ENCODE results near the gene CEP83.
A peak's percentile ranks its signal among the peaks of the same experiment; 100 is the strongest.

CEP83 gene

DNA sequence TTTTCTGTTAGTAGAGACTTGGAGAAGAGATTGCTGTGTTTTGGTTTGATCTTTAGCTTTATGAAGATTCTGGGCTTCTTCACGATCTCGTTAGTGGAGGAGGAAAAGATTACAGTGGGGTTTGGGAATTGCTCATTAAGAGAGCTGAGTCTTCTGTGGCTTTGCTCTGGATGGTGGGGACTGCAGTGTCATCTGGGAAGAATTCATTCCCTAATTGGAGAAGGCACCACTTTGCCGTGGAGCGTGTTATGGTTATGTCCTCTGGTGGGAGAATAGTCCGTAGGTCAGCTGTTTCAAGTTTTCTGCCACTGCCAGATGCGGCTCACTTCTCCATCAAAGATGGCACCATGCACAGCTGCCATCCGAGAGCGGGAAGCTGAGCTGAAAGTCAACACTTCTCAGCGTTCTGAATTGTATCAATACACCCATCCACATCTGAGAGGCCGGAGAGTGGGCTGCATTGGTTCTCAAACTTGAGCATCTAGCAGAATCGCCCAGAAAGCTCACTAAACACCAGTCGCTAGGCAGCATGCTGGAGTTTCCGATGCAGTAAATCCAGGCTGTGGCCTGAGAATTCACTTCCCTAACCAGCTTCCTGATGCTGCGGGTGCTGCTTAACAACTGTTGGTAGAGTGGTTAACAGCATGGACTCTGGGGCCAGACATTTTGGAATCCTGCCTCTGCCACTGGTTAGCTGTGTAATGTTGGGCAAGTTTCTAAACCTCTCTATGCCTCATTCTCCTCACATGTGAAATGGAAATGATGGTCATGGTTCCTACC, 193.5 kb downstream of the CEP83 start:
- DNase-seq: peak; percentile 62

DNA sequence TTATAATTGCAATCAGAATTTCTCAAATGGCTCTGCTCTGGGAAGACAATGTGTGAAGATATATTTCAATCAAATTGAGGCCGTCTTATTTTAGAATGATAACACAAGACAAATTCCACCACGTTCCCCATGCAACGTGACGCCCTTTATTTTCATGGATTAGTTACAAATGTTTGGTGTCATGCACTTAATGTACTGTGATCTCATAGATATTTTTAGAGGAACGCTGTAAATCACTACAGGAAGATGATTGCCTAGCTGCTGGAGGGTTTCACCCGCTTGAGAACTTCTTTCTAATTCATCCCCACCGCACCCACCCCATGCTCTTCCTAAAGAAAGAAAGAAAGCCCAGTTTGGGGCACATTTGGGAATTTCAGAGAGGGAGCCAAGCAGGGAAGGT, 194.1 kb downstream of the CEP83 start:
- DNase-seq: no peak

DNA sequence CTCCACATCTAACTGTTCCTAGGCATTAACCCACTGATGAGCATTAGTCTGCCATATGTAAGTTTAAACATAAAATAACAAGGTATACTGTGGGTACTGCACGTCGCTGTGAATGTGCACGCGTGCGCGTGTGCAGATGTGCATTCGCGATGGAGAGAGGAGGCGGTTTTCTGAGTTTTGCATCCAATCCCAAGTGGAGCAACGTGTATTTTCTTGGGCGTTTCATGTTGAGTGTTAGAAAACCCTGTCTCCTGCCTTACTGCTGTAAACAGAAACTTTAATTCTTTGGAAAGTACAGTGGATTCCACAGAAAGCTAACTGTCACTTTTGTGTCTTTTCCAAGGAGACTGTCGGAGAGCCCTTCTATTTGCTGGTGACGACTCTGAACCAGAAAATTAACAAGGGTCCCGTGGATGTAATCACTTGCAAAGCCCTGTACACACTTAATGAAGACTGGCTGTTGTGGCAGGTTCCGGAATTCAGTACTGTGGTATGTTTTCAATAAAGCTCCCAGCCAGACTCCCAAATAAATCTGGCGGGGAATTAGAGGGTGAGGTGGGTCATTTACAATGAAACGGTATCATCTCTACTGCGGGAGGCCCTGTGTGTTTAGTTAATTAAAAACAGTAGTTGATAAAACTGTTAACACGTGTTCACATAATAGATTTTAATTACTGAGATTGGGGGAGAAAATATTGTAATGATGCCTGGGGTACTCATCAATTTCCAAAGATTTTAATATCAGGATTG, 194.8 kb downstream of the CEP83 start:
- no peak for DNase-seq

DNA sequence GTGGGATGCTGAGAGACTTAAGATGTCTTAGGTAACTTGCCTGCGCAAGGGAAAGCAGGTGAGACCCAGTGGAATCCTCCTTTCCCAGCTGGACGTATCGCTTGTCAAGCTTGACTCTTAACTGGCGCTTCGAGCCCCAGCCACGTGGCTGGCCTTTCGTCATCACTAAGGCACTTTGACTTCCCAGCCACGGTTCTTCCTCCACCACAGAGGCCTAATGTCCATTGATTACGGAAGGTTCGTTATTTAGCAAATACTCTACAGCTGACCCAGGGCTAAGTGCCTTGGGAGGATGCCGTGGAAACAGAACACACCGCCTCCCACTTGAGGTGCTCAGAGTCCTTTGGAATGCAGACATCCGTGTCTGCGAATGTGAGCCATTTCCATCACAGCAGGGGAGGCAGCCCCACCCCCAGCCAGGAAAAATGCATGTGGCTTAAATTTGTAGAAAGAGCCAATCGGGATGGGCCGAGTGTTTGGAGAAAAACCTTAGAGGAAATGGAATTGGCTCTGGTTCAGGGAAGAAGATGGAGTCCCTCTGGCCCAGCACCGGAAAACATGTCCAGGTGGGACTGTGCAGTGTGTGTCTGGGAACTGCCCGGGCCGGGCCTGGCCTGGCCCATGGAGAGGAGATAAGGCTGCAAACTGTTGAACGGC, 195.6 kb downstream of the CEP83 start:
- DNase-seq: peak; percentile 39

DNA sequence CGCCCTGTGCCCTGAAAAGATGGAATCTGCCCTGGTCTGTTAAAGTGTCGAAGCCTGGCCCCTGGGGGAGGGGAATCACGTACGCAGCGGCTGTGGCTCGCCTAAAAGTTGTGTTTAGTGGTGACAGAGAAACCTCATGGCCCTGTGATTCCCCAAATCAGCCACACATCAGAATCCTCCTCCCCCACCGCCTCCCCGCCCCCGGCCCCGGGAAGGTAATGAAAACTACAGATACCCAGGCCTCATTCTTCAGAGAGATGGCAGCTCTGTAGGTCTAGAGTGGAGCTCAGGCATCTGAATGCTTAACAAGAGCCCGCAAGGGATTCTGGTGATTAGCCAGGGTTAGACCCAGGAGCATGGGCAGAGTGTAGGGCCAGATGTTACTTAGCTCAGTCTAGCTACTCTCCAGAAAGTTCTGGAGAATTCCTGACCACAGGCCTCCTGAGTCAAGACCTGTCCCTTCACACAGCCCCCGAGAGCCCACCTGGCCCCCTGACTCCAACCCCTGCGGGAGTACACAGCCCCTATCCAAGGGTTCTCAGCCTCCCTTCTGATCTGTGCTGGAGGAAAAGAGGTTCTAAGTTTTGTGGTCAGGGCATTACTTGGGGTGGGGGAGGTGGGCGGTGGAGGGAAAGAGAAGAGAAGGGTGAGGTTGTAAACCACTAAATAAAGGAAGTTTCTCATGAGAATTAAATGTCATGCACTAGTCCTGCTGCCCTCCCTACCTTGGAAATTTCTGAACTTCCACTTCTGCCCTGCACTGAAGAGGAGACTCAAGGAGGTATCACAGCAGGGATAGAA, 196.5 kb downstream of the CEP83 start:
- DNase-seq: peak; percentile 72

DNA sequence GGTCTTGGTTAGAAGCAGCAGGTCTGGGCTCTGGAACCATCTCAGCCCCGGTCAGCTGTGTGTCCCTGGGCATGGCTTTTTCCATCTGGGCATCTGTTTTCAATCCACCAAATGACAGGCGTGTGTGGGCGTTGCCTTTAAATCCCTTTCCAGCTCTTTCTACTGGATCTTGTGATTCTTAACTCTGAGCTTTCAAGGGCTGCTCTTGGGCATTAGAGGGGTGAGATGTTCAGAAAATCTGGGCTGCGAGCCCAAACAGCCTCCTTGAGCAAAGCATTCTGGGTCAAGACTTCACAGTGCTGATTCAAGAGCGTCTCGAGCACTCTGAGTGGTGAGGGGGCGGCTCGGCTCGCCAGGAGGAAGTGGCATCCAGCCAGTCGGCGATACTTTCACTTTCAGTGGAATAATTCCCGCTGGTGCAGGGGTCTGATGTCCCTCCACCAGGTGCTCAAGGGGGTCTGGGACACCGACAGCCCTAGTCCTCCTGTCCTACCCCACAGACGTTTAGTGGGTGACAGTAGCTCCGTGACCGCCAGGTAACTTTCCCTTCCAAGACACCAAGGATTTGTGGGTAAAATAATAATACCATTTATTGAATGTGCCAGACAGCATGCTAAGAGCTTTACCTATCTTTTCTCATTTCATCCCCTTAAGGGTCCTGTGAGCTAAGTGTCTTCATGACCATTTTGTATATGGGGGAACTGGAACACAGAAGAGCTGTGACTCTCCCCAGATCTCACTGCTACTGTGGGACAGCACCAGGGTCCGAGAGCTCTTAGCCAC, 197.2 kb downstream of the CEP83 start:
- DNase-seq: peak; percentile 89

DNA sequence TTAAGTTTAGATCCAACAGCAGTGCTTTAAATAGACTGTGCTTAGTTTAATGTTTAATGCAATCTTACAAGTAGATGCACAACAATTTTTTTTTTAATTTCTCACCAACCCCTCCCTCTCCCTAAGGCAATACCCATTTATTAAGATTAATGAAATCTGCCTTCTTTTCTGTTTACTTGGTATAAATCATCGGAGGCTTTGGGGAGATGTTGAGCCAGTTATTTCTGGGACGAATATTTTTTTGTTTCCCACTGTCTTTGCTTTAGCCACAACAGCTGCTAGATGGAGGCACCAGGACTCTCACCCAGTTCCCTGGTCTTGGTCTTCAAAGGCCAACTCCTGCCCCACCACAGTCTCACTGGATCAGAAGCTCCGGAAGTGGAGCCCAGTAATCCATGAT, 197.9 kb downstream of the CEP83 start:
- no peak for DNase-seq

DNA sequence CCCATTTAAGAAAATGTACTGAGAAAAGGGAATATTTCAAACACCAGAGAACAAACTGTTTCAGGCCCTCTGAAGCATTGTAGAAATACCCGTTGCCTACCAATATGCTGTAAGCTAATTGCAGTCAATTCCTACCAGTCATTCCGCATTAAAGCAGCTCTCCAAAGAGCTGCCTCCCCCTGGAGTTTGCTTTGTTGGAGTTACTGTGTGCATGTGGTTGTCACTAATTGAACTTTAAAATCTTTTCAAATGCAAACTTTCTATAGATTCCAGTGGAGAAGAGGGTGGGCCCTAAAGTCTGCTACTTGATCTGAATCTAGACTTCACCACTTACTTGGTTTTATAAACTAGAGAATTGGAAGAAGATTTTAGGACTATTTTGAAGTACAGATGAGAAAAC, 198.5 kb downstream of the CEP83 start:
- DNase-seq: no peak

DNA sequence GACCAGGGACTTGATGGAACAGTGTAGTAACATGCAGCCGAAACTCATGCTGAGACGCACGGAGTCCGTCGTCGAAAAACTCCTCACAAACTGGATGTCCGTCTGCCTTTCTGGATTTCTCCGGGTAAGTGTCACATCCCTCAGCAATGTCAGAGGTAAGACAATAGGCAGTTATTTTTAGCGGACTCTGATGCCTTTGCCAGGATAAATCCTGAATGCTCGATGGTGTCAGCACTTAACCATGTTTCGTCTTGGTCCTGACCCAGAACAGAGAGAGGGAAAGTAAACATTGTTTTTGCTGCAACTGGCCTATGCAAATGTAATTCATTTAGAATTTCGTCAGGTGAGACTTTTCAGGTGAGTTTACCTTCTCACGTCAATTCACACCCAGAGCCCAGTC, 198.9 kb downstream of the CEP83 start:
- DNase-seq: no peak

DNA sequence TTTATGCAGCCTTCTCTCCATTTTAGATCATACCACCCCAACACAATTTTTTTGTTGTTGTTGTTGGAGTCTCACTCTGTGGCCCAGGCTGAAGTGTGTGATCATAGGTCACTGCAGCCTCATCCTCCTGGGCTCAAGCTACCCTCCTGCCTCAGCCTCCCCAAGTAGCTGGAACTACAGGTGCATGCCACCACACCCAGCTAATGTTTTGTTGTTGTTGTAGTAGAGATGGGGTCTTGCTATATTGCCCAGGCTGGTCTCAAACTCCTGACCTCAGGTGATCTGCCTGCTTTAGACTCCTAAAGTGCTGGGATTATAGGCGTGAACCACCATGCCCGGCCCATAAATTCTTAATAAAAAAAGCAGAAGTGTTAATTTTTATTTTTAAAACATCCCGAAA, 199.7 kb downstream of the CEP83 start:
- DNase-seq: no peak

DNA sequence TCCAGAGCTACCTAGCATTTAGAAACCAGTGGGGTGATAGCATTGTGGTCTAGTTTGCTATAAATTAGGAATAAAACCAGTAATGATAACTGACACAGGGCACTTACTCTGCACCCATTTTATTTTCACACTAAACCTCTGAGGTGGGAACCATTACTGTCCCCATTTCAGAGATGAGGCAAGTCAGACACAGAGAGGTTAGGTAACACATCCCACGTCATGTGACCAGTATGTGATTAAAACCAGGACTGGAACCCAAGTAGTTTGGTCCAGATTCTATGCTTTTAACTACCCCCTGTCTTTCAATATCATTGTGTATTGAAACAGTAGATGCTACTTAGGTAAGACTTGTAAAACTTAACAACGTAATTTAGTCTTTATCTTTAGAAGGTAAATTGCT, 201.1 kb downstream of the CEP83 start:
- DNase-seq: no peak
